CD4-positive, alpha-beta memory T cell (primary cell): Measurements from ENCODE around the gene SLC7A14. TPM values are rescaled to one million over a fixed set of nuclear protein-coding genes. Genes with fewer than 3 reads are reported as not detected.

Experiments
- CTCF ChIA-PET: fragments of 350-600 bp; sonication (Branson Sonifier 250); formaldehyde crosslinking; loops from one replicate; lab custom pipeline; 2021; ENCODE audit warnings: inconsistent platforms; ENCODE audit not compliant: partially characterized antibody; lab: Charles Lee
- POLR2A ChIA-PET: fragments of 350-600 bp; sonication (Branson Sonifier 250); formaldehyde crosslinking; loops from one replicate; lab custom pipeline; 2021; ENCODE audit not compliant: partially characterized antibody; lab: Charles Lee
- DNase-seq, 5 donors: peaks; one replicate each; pipeline versions ENCODE4 v3.0.0 to v3.0.0-alpha.2; 2020 to 2022; ENCODE audit warnings: mixed read lengths in 1 of 5
- H3K27ac ChIP-seq: one replicate; pipeline ENCODE4 v1.7.0; 2013; ENCODE audit warnings: low read depth, low read length
- H3K27me3 ChIP-seq: 2 replicates; pipeline ENCODE4 v1.7.0; 2013; ENCODE audit warnings: mild to moderate bottlenecking, low read length, moderate library complexity; ENCODE audit not compliant: insufficient read depth
- H3K36me3 ChIP-seq: 2 replicates; pipeline ENCODE4 v1.7.0; 2013; ENCODE audit warnings: mild to moderate bottlenecking, low read length, moderate library complexity; ENCODE audit not compliant: insufficient read depth
- H3K4me1 ChIP-seq: 2 replicates; pipeline ENCODE4 v1.7.0; 2013; ENCODE audit warnings: mild to moderate bottlenecking, low read length, moderate library complexity; ENCODE audit not compliant: insufficient read depth
- H3K4me3 ChIP-seq, 2 donors: one replicate each; pipeline ENCODE4 v1.7.0; 2013; ENCODE audit warnings: low read length in 2 of 2, mild to moderate bottlenecking in 1 of 2
- H3K9me3 ChIP-seq, 2 donors: one replicate each; pipeline ENCODE4 v1.7.0; 2013; ENCODE audit warnings: low read length in 2 of 2, control low read depth in 1 of 2; ENCODE audit not compliant: control insufficient read depth in 1 of 2
- H3K27ac Mint-ChIP-seq, 7 donors: one replicate each; pipeline ENCODE4 v1.8.0; 2020 to 2021; ENCODE audit warnings: mixed read lengths in 7 of 7, mild to moderate bottlenecking in 6 of 7, inconsistent platforms in 3 of 7, moderate library complexity in 3 of 7
- H3K27me3 Mint-ChIP-seq, 2 donors: one replicate each; pipeline ENCODE4 v1.8.0; 2020 to 2021; ENCODE audit warnings: mixed read lengths in 2 of 2
- H3K36me3 Mint-ChIP-seq, 2 donors: one replicate each; pipeline ENCODE4 v1.8.0; 2020 to 2021; ENCODE audit warnings: mixed read lengths in 2 of 2, inconsistent platforms in 1 of 2, mild to moderate bottlenecking in 1 of 2
- H3K4me1 Mint-ChIP-seq, 4 donors: one replicate each; pipeline ENCODE4 v1.8.0; 2020 to 2021; ENCODE audit warnings: mixed read lengths in 4 of 4, mild to moderate bottlenecking in 1 of 4
- H3K4me3 Mint-ChIP-seq, 8 donors: one replicate each; pipeline ENCODE4 v1.8.0; 2020 to 2021; ENCODE audit warnings: mixed read lengths in 8 of 8, mild to moderate bottlenecking in 7 of 8, moderate library complexity in 6 of 8, inconsistent platforms in 3 of 8
- H3K9me3 Mint-ChIP-seq, 8 donors: one replicate each; pipeline ENCODE4 v1.8.0; 2020 to 2021; ENCODE audit warnings: mixed read lengths in 8 of 8, mild to moderate bottlenecking in 5 of 8, inconsistent platforms in 3 of 8, moderate library complexity in 1 of 8
- intact Hi-C: fragments of 100-400 bp; cut with micrococcal nuclease; formaldehyde crosslinking; loops from one replicate; pipeline ENCODE4 v1.15.1; 2023
- microRNA-seq: library from miRNA; unstranded; fragments of <30 nt; microRNA quantifications from one replicate; pipeline ENCODE4 v1.2.0, GENCODE V29; 2021; ENCODE audit warnings: borderline replicate concordance, borderline number of aligned reads, borderline microRNAs expressed, mixed read lengths
- polyA plus RNA-seq, 2 donors: library from polyadenylated mRNA; unstranded; fragments of 300-500 nt; fragmentation: Illumina TruSeq; gene quantifications; one replicate each; pipeline ENCODE4 v1.2.3, GENCODE V29; 2021
- total RNA-seq, 2 experiments: library from RNA; stranded (reverse); gene quantifications; one replicate each; pipeline ENCODE4 v1.2.3, GENCODE V29; 2021

The SLC7A14 gene
- total and polyA plus RNA-seq, 4 experiments from 2014 or later = not detected

GRCh38 chr3:170413291-170413690, 172.6 kb downstream of the SLC7A14 start:
- H3K9me3 Mint-ChIP-seq = no peaks in the 10 kb centered on the region
- H3K27me3 Mint-ChIP-seq = peaks cover 16 to 17% of the 10 kb centered on the region in 2 donors
- no peak overlapping the region for H3K27ac Mint-ChIP-seq
- ChIA-PET CTCF (interaction anchor here (0.8 to 7.6 kb wide), 20 partner anchors 8 to 1359 kb away, joined by 3 to 97 read pairs (median 5); no protein-coding TSS in a partner anchor), POLR2A (no interaction called here)
- H3K27me3 ChIP-seq = no peaks in the 10 kb centered on the region
- DNase-seq = no peak
- peaks cover 2 to 4% (median 3%) of the 10 kb centered on the region in 4 donors for H3K4me1 Mint-ChIP-seq
- no peaks in the 10 kb centered on the region for H3K36me3 ChIP-seq
- H3K9me3 ChIP-seq = no peaks in the 10 kb centered on the region
- intact Hi-C loops = loop anchor here (5.0 kb wide), 2 partner anchors 56 to 1359 kb away; partner anchors contain the start of gene SKIL
- peaks cover 1% of the 10 kb centered on the region for H3K4me1 ChIP-seq
- H3K4me3 Mint-ChIP-seq = no peak overlapping the region
- no peak overlapping the region for H3K27ac ChIP-seq
- H3K36me3 Mint-ChIP-seq = no peaks in the 10 kb centered on the region
- no peak overlapping the region for H3K4me3 ChIP-seq

GRCh38 chr3:170410428-170411029, 175.3 kb downstream of the SLC7A14 start:
- no peak for DNase-seq
- Histone ChIP-seq H3K9me3 (no peaks in the 10 kb centered on the region), H3K36me3 (no peaks in the 10 kb centered on the region), H3K4me3 (no peak overlapping the region), H3K27ac (no peak overlapping the region), H3K27me3 (no peaks in the 10 kb centered on the region), H3K4me1 (no peaks in the 10 kb centered on the region)
- peaks cover 0 to 2% (median 0%) of the 10 kb centered on the region in 4 donors for H3K4me1 Mint-ChIP-seq
- ChIA-PET POLR2A (interaction anchor here (1.1 to 1.4 kb wide), 2 partner anchors 53 to 229 kb away, joined by 3 to 4 read pairs; partner anchors contain the start of gene SKIL), CTCF (interaction anchor here (0.5 to 7.6 kb wide), 12 partner anchors 16 to 1362 kb away, joined by 3 to 97 read pairs (median 4); no protein-coding TSS in a partner anchor)
- intact Hi-C loops = loop anchor here (1.0 to 5.0 kb wide), 3 partner anchors 53 to 1362 kb away; partner anchors contain the start of gene SKIL
- no peaks in the 10 kb centered on the region for H3K36me3 Mint-ChIP-seq
- no peak overlapping the region for H3K4me3 Mint-ChIP-seq
- H3K9me3 Mint-ChIP-seq = peaks cover 0 to 2% (median 0%) of the 10 kb centered on the region in 8 donors
- peaks cover 0 to 4% of the 10 kb centered on the region in 2 donors for H3K27me3 Mint-ChIP-seq
- H3K27ac Mint-ChIP-seq = no peak overlapping the region

Small RNA genes lying within 50 kb of the gene (microRNA-seq; reads per million reads assigned to microRNA genes)
- not detected for gene MIR6828

Other genes with a start within 250 kb of the SLC7A14 start
- 10 to 100 TPM; 59.3 to 60.4 TPM for gene SKIL, start 228.4 kb downstream of the SLC7A14 start, total RNA-seq
- gene SKIL, start 228.4 kb downstream of the SLC7A14 start, polyA plus RNA-seq = 1 to 10 TPM; 2.5 to 4.4 TPM
- under 1 TPM; 0.32 to 0.33 TPM for gene CLDN11, start 167.2 kb downstream of the SLC7A14 start, total RNA-seq
- gene CLDN11, start 167.2 kb downstream of the SLC7A14 start, polyA plus RNA-seq = not detected